GM19025 (cell line): ENCODE data around the gene CTNND1.

Experiments used
- ATAC-seq: cut with Tn5 transposase; IDR thresholded peaks from one replicate; pipeline ENCODE4 v1.9.1; 2021; ENCODE audit warnings: mild to moderate bottlenecking, low read depth, moderate library complexity; ENCODE audit not compliant: unreplicated experiment

CTNND1 gene

DNA sequence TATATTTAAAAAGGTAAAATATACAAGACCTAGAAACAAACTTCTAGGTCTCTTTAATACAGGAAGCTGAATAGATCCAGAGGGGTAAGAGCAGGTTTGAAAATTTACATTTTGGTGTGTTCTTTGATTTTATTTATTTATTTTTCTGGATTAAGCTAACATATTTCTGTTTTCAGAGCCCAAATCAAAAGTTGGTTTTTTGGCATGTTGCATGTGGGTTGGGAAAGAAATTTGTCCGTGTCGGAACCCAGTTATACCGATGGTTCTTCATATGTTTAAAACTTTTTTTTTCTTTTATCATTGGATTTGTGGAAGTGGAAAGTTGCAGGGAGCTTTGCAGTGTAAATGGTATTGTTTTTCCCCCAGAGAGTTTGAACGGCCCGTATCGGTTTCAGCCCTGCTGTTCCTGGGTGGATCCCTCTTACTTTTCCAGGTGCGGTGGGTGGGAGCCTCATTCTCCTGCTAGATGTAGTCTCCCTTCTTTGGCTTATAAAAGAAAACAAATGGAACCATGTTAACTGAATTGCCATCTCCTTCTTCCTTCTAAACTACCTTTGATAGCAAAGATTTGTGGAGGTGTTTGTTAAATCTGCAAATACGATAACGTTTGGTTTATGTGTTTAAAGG, 746 bp downstream of the CTNND1 start:
- ATAC-seq, result no peak

GRCh38 chr11:57763568-57763967, 2.0 kb downstream of the CTNND1 start:
- no peak for ATAC-seq

- no peak for ATAC-seq
These were observed 2.4 kb downstream of the CTNND1 start for GRCh38 chr11:57764021-57764420.

DNA sequence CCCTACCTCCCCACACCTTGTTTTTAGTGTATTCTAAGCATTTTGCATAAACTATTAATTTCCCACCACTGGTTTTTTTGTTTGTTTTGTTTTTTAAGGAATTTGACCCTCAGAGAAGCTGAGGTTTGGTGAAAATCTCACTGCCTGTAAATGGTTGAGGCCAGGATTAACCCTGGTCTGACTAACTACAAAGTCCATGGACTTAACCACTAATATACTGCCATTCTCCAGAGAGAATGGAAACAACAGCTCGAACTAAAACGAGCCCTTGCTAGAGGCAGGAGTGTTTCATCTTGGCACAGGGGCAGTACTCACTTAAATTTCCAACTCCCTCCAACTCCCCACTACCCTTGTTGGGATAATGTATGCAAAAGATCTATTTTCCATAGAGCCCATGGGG, 3.0 kb downstream of the CTNND1 start:
- no peak for ATAC-seq

DNA sequence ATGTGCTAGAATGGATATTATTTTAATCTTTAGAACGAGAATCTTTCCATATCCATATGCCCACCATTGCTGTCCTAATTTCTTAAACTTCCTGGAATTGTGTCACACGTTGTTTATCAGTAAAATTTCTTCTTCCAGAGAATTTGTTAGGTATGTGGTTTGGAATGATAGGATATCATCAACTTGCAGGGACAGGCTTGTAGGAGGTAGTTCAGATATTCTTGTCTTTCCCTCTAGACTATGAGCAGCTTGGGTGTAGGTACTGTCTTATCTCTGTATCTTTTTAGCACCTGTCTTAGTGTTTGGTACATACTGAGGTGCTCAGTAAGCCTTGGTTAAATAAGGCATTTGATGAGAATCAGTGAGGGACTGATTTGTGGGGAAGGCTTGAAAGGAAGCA, 3.4 kb downstream of the CTNND1 start:
- ATAC-seq, result no peak

- ATAC-seq, result no peak
These were observed 9.2 kb downstream of the CTNND1 start for GRCh38 chr11:57770793-57771192.

DNA sequence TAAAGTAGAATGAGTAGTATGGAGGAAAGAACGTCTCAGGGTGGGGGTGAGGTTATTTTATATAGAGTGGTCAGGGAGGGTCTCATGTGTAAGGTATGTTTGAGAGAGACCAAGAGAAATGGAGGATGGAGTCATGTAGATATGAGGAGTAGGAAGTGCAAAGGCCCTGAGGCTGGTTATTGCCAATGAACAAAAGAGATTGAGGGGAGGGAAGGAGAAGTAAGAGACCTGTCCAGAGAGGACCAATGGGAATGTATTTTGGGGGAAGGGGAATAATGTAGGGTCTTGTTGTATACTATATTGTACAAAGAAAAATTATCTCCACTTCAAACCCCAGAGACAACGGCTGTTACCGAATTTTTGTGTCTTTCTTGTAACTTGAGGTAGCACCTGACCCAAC, 9.8 kb downstream of the CTNND1 start:
- no peak for ATAC-seq

GRCh38 chr11:57772562-57772961, 11.0 kb downstream of the CTNND1 start:
- no peak for ATAC-seq

DNA sequence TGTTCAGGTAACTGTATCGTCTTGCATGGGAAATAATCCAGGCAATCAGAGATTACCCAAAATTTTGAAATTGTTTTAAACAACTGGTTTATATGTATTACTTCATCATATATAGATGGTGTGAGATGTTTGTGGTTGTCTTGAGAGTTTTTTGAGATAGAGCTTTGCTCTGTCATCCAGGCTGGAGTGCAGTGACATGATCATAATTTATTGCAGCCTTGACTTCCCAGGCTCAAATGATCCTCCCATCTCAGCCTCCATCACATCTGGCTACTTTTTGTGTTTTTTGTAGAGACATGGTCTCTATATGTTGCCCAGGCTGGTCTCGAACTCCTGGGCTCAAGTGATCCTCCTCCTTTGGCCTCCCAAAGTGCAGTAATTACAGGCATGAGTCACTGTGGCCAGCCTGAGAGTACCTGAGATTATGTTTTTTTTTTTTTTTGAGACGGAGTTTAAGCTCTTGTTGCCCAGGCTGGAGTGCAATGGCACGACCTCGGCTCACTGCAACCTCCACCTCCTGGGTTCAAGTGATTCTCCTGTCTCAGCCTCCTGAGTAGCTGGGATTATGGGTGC, 11.5 kb downstream of the CTNND1 start:
- no peak for ATAC-seq

GRCh38 chr11:57775491-57775890, 13.9 kb downstream of the CTNND1 start:
- ATAC-seq, result no peak

DNA sequence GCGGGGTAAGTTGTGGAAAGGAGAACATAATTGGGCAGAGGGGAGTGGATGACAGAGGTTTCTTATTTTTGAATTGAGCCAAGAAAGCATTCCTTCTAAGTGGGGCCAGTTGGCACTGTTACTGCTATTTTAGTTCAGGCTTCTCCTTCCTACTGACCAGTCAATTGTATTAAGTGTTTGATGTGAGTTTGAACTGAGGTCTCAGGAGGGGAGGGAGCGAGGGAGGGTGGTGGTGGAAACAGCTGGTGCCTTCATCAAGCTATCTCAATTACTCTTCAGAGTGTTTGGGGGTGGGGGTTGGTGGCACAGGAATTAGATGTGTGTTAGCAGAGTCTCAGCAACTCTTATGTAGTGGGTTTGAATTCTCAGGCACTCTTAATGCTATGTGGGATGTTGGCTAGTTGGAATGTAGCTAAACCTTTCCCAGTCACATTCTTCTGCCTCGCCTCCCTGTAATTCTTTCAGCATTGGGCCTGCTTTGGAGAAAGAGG, 14.5 kb downstream of the CTNND1 start:
- ATAC-seq, result no peak

GRCh38 chr11:57776577-57777210, 15.1 kb downstream of the CTNND1 start:
- no peak for ATAC-seq

DNA sequence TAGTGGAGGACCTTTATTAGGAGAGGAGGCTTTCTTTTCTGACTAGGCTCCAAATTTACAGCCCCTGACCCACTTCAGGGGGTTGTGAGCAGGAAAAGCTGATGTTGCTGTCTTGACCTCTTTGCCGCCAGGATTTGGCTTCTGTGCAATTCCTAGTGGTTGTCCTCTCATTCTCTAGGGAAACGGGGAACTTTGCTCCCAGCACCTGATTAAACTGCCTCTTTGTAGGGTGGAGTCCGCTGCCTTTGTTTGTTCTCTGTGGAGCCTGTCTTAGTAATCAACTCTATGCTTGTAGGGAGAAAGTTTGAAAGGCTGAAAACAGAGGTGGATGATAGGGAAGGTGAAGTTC, 16.3 kb downstream of the CTNND1 start:
- ATAC-seq, result no peak

GRCh38 chr11:57778318-57779037, 16.9 kb downstream of the CTNND1 start:
- no peak for ATAC-seq

- no peak for ATAC-seq
These were observed 17.7 kb downstream of the CTNND1 start for GRCh38 chr11:57779276-57779675.

DNA sequence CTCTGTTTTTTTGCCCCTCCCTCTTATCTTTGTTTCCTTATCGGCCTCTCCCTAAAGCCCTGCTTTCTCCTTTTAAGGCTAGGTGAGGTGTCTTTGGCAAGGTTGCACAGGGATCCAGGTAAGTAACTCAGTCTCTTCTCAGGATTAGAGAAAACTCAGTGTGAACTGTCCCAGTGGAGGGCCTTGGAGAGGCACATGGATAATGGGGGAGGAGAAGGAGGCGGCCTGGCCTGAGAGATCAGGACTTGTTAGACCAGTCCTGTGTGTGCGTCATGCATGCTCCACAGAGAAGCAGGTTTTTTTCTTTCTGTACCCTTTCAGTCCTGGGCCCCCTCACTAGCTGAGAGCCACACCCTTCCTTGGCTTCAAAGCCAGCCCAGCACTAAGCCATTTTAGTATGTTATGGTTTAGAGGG, 19.9 kb downstream of the CTNND1 start:
- ATAC-seq, result no peak

GRCh38 chr11:57785072-57785471, 23.5 kb downstream of the CTNND1 start:
- ATAC-seq, result no peak

- no peak for ATAC-seq
These were observed 24.8 kb downstream of the CTNND1 start for GRCh38 chr11:57786436-57786835.

GRCh38 chr11:57787006-57787604, 25.5 kb downstream of the CTNND1 start:
- no peak for ATAC-seq

DNA sequence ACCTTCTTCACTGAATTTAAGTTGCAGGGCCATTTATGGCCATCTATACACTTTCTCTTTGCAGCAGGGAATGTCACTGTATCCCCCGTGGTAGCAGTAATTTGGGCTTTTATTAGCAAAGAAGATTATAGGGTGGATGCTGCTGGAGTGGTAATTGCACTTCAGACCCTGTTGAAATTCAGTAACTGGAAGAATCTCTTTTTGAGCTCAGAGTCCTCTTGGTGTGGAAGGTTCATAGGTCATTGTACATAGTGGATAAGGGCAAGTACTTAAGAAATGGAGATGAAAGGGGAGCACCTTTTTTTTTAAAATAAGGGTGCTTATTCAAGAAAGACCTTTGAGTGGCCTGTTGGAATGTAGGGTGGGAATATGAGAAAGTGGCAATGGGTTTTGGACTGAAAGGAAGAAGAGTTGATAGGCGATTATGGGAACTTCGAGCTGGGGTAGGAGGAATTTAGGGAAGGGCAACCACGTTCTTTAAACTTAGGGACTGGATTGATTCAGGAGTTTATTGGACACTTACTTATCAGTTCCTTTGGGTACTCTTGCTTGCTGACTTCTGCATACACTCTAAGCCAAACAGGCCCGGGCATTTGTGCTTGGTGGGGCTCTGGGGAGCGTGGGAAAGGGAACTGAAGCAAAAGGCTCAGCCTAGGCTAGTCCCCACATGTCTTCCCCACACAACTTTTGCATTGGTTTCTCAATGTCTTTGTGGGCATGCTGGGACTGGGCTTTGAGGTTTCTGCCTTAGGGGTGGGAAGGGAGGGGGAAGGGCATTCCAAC, 26.5 kb downstream of the CTNND1 start:
- peak; percentile 40 for ATAC-seq
